GM19023 (cell line): ENCODE measurements around the gene ACER3.
"Not testable (repeated sequence)": the region's sequence is repeated elsewhere in the genome, so short reads cannot be mapped to it uniquely, and the experiment has no call there.

Source experiments
- ATAC-seq: cut with Tn5 transposase; IDR thresholded peaks from one replicate; pipeline ENCODE4 v1.9.1; 2021; ENCODE audit warnings: mild to moderate bottlenecking, moderate library complexity; ENCODE audit not compliant: unreplicated experiment

Gene ACER3

GRCh38 chr11:76872959-76873827 lies 12.5 kb downstream of the ACER3 start:
- no peak for ATAC-seq

GRCh38 chr11:76878014-76878413 lies 17.3 kb downstream of the ACER3 start:
- no peak for ATAC-seq

- ATAC-seq = no peak
Measured at GRCh38 chr11:76880314-76880713, 19.6 kb downstream of the ACER3 start.

GRCh38 chr11:76880956-76881355 lies 20.2 kb downstream of the ACER3 start:
- no peak for ATAC-seq

GRCh38 chr11:76885390-76886097 lies 24.8 kb downstream of the ACER3 start:
- ATAC-seq = no peak

- no peak for ATAC-seq
Measured at GRCh38 chr11:76888989-76889388, 28.3 kb downstream of the ACER3 start.

- no peak for ATAC-seq
Measured at GRCh38 chr11:76889411-76889975, 28.8 kb downstream of the ACER3 start.

- no peak for ATAC-seq
Measured at GRCh38 chr11:76890329-76890728, 29.6 kb downstream of the ACER3 start.

- no peak for ATAC-seq
Measured at GRCh38 chr11:76891285-76891684, 30.6 kb downstream of the ACER3 start.

- no peak for ATAC-seq
Measured at GRCh38 chr11:76891793-76892192, 31.1 kb downstream of the ACER3 start.

GRCh38 chr11:76892306-76892705 lies 31.6 kb downstream of the ACER3 start:
- ATAC-seq = no peak

GRCh38 chr11:76897233-76897632 lies 36.5 kb downstream of the ACER3 start:
- ATAC-seq = no peak

GRCh38 chr11:76901144-76901543 lies 40.4 kb downstream of the ACER3 start:
- ATAC-seq = no peak

- ATAC-seq = not testable (repeated sequence)
Measured at GRCh38 chr11:76901622-76902021, 40.9 kb downstream of the ACER3 start.

- no peak for ATAC-seq
Measured at GRCh38 chr11:76902121-76903014, 41.6 kb downstream of the ACER3 start.

GRCh38 chr11:76903325-76903724 lies 42.6 kb downstream of the ACER3 start:
- ATAC-seq = no peak

- no peak for ATAC-seq
Measured at GRCh38 chr11:76910620-76911414, 50.1 kb downstream of the ACER3 start.

- ATAC-seq = no peak
Measured at GRCh38 chr11:76911415-76911808, 50.7 kb downstream of the ACER3 start.

- ATAC-seq = no peak
Measured at GRCh38 chr11:76916712-76917111, 56.0 kb downstream of the ACER3 start.

GRCh38 chr11:76918941-76919386 lies 58.2 kb downstream of the ACER3 start:
- no peak for ATAC-seq
